Medulla oblongata (tissue), 1 donor: ENCODE data around the gene GGT6.

Experiments used
- DNase-seq: peaks from one replicate; pipeline ENCODE4 v3.0.0-alpha.2; 2015; ENCODE audit errors: extremely low spot score

Gene GGT6

DNA sequence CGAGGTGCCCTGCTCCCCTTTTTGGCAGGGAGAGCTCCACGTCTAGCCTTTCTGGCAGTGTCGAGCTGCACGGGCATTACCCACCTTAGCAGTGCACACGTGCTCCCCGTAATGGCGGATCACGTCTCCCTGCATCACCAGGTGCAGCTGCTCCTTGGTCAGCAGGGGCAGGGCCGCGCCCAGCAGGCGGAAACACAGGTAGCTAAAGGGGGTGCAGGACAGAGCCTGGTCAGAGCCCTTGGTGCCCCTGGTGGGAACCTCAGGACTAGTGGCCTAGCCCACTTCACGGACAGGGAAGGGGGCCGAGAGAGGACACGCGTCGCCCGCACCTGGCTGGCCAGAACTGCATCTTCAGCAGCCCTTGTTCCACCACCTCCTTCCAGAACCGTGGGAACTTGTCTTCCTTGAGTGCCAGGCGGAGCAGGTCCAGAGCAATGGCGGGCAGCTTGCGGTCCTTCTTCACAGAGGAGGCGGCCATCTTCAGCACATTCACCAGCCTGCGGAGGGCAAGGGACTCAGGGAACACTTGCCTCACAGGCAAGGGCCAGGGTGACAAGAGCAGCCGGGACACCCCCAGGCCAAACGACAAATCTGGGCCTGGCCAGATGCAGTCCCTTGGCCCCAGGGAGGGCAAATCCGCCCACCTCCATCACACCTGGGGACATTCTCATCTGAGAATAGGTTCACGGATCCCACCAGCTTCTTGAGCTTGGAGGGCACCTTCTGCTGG is 8.4 kb downstream of the GGT6 start:
- no peak for DNase-seq

DNA sequence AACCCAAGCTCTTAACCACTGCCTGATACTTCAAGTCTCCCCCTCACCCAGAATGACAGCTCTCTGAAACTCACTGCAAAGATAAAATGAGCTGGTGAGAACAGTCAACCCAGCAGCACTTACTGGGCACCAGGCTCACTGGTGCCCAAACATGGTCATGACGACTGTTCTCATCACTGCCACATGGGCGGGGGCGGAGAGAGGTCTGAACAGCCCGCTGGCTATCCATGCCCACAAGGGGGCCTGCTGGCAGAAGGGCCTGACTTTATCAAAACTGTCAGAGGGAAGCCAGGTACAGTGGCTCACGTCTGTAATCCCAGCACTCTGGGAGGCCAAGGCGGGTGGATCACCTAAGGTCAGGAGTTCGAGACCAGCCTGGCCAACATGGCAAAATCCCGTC is 9.2 kb downstream of the GGT6 start:
- no peak for DNase-seq

DNA sequence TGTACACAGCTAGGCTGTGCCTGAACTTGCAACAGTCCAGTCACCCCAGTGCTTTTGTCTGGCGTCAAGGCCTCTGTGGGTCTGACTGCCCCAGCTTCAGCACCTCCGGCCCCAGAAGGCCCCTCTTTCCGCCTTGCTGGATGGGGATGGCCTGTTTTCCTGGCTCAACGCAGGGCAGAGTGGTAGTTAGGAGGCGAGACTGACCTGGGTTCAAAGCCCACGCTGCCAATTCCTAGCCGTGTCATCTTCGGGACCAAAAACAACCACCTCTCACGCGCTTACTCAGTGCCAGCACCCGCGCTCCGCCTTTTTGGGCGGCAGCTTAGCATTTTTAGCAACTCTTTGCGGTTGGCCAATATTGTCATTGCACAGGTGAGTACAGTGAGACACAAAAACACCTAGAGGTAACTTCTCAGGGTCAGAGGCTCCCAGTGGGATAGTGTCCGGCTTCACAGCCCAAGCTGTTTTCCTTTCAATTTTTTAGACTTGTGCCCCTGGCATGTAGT is 9.8 kb downstream of the GGT6 start:
- no peak for DNase-seq

DNA sequence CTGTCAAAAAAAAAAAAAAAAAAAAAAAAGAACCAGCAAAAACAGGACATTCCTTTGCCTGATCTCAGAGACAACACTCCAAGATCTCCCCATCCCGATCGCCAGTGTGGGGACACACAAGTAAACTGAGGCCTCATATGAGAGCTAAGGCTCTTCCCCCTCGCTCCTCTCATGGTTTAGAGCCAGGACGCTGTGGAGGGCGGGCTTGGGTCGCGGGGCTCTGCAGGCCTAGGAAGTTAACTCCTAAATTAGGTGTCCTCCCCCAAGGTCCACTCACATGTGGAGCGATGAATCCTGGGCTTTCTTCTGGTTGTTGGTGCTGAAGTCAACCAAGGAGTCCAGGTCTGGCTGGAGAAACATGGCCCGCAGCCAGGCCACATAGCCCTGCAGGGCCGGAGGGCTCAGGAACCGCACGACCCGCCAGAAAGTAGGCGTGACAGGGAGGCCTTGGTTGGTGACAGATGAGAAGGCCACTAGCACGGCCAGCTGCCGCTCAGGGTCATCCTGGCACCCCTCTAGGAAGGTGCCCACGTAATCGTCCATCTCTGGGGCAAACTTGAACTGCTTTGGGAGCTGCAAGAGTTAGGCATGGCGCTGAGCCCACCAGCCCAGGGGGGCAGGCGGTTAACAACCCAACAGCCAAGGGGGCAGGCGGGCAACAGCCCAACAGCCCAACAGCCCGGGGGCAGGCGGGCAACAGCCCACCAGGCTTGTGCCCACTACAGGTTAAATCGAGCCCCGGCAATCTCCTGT is 10.4 kb downstream of the GGT6 start:
- no peak for DNase-seq

DNA sequence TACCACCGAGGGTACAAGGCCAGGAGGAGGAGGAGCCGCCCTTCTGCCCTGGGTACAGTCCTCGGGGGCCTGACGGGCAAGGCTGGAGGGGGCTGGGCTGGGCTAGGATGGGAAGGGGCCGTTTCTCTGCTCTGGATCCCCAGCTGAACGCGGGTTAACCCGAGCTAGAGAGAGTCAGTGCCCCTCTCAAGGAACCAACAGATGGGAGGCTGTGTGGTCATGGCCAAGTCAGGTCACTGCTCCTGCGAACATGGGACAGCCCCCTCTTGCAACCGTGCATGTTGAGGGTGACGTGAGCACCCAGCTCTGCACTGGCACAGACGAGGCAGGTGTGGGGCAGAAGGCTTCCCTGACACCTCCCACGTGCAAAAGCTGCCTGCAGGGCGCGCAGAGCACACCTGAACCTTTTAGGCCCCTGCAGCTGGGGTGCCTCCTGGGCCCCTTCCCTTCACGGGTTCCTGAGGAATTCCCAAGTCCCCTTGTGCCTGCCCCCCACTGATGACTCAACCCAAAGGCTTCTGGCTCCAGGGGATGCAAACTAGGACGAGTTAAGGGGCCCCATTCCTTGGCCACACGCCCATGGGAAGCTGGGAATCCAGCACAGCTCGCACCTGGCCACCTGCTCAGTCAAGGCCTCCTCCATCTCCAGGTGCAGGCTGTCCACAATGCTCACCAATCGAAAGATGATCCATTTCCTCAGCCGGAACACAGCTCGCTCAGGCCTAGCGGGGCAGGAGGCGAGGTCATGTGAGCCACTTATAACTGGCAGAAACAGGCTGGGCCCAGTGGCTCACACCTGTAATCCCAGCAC is 11.5 kb downstream of the GGT6 start:
- DNase-seq = no peak

DNA sequence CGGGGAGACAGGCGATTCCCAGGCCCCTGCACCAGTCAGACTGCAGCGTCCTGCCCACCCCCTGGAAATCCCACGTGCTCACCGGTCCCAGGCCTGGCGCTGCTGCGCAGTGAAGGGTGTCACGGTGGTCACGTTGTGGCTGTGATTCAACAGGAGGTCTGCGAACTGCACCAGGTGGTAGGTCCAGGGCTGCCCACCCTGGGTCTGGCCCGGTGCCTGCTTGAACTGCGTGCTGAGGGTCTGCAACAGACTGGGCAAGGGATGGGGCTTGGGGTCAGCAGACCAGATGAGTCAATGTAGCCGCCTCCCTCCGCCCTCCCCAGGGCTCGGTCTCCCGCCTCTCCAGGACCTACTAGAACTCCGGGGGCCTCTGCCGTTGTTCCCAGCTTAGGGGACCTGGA is 12.3 kb downstream of the GGT6 start:
- no peak for DNase-seq

DNA sequence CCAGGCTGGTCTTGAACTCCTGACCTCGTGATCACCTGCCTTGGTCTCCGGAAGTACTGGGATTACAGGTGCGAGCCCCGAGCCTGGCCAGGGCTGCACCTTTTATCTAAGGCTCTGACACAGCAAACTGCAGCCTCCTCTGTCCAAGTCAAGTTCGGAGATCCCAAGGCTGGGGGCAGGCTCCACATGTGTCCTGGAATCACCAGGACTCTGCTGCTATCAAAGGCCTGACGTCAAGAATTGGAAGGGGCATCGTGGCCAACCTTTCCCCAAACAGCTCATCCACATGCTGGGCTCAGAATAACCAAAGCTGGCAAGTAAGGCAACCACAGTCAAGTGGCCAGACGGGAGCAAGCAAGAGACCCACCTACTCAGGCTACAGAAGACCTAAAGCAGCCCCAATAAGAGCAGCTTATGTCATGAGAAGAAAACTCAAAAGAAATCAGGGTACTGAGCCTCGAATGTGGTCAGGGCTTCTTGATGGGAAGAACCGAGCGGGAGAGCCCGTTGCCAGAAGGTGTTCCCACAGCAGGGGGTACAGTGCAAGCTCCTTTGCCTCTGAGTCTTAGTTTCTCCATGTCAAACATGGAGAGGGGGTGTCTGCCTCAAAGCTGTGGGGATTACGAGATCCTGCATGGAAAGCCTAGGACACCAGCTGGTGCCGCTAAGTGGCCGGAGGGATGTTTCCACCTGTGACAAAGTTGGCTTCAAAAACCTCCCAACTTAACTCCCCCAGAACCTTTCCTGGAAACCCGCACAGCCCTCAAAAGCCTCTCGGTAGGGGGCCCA is 13.1 kb downstream of the GGT6 start:
- no peak for DNase-seq

DNA sequence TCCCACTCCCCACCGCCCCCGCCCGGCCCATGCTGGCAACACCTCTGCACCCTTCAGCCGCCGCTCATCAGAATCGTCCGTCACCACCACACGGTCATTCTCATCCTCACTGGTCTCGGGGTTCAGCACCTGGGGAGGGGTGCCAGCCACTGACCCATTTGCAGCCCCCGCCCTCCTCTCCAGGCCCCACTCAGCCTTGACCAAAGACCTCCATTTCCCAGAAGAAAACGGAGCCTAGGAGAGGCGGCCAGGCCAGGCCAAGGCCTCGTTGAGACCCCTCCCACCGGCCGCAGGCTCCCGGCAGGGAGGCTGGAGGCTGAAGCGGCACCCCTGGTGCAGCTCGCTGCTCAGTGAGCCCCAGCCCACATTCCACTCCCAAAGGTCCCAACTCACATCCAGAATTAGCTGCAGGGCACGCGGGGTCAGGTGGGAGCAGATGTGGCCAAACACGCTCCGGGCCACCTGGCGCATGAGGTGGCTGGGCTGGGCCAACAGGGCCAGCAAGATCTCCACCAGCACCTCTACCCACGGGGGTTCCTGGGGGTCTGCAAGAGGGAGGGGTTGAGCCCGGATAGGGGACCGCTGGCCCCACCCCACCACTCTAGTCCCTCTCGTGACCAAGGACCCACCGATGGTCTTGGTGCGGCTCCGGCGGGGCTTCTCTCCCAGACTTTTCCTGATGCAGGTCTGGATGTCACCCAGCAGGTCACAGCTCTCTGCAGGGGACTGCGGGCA is 15.0 kb downstream of the GGT6 start:
- DNase-seq = no peak

DNA sequence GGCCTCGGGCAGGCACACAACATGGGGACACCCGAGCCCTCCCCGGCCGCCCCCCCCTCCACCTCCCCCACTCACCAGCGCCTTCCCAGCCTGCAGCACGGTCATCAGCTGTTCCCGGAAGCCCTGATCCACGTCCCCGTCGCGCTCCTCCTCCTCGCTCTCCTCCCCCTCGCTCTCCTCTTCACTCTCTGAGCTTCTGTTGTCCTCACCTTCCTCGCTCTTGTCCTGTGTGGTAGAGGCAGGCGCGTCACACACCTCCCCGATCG is 15.5 kb downstream of the GGT6 start:
- no peak for DNase-seq

DNA sequence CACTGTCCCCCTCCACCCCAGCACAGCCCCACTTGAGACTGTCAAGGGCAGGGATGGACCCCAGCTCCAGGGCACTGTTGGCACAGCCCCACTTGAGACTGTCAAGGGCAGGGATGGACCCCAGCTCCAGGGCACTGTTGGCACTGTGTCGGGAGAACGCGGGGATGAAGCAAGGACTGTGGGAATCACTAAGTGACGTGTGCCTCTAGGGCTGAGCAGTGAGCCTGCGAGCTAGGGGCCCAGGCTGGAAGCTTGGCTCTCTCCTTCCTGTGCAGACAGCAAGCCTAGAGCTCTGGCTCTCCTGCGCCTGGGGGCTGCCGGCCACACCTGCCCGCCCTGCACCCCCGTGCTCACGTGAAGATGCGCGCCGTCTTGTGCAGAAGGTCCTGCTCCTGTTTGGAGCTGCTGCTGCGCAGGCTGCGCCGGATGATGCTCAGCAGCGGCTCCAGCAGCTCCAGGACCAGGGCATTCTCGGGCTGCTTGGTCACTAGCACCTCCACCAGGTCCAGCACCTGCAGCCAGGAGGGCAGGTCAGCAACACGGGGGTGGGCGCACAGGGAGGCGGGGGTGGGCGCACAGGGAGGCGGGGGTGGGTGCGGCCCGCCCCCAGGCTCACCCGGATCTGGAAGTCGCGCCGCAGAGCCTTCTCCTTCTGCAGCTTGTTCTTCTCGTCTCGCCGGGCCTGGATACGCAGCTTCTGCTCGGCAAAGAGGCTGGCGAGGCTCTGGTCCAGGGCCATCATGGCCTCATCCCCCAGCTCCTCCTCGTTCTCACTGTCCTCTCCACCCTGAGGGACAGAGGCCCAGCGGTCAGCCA is 16.0 kb downstream of the GGT6 start:
- DNase-seq = no peak

DNA sequence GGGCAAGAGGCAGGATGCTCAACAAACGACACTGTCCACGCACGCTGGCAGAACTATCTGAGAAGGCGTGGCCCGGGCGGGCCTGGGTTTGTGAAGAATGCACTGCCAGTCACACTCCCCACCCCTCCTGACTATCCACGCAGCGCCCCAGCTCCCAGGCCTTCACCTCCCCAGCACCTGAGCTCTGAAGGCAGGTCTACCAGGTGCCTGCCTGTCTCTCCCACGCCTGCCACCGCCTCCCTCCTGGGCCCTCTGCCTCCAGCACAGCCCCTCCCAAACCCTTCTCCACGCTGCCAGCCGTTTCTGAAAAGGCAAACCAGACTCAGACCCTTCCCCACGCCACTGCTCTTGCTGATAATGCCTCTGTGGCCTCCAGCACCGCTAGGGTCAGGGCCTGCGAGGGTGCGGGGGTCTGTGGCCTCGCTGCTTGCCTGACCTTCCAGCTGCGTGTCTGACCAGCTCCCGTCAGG is 16.8 kb downstream of the GGT6 start:
- DNase-seq = no peak

DNA sequence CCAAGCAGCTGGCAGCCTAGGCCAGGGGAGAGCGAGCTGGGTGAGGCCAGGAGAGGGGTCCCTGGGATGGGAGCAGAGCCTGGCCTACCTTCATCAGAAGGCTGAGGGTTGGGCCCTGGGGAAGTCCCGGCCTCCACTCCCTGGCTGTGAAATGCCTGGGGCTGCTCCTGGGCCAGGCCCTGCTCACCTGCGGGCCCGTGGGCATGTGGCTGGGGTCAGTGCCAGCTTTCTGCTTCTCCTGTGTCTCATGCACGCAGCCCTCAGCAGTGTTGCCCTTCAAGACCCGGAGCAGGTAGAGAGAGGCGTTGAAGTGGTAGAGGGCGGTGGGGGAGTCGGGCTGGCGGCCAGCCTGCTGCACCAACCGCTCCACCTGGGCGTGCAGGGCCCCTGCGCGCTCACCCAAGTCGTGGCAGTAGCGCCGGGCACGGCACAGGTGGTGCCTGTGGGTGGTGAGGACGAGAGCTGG is 17.6 kb downstream of the GGT6 start:
- DNase-seq = no peak

DNA sequence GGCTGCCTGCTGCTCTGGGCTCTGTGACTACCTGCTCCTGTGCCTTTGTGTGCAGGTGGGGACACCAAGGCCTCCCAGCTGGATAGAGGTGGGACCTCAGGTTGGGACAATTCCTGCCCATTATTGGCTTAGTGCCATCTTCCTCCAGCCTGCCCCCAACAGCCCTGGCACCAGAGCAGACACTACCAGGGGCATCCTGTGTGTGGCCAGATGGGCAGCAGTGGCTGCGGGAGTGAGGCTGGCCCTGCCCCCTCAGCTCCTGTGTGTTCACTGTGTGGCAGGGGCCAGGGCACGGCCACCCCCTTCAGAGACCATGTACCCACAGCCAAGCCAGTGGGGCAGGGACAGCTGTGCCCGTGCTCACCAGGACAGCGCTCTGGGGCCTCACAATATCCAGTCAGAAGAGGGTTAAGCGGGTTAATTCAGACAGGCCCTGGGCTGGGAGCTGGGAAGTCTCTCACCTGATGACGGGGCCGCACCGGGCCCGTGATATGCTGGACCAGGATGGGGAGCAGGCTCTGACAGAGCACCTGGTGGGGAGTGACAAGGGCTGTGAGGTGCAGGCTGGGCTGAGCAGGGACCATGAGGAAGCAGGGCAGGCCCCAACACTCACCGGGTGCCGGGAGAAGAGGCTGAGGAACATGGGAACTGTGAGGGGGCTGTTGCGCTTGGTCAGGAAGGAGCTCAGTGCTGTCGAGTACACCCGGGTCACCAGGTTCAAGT is 18.2 kb downstream of the GGT6 start:
- DNase-seq = no peak

DNA sequence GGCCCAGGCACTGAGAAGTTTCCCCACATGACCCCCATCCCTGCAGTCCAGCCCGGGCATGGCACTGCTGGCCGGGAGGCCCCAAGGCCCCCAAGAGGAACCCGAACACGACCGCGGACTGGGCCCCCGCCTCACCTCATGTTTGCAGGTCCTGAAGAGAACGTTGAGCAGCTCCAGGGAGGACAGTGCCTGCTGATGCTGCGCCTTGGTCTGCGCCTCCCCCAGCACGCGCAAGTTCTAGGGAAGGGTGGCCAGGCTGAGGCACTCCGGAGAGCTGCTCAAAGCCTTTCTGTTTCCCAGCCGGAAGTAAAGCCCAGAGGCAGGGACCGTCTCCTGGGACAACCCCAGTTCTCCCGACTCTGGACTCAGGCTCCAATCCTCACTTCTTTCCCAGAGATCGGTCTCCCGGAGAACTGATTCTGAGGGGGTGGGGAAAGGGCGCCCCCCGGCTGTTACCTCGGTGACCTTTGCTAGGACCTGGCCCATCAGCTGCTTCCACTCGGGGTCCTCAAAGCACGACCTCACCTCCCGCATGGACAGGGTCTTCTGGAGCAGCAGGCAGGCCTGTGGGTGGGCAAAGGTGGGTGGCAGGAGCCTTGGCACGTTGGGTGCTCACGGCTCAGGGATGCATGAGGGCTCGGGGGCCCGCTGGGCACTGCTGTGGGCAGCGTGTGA is 18.9 kb downstream of the GGT6 start:
- DNase-seq = peak; percentile 50

DNA sequence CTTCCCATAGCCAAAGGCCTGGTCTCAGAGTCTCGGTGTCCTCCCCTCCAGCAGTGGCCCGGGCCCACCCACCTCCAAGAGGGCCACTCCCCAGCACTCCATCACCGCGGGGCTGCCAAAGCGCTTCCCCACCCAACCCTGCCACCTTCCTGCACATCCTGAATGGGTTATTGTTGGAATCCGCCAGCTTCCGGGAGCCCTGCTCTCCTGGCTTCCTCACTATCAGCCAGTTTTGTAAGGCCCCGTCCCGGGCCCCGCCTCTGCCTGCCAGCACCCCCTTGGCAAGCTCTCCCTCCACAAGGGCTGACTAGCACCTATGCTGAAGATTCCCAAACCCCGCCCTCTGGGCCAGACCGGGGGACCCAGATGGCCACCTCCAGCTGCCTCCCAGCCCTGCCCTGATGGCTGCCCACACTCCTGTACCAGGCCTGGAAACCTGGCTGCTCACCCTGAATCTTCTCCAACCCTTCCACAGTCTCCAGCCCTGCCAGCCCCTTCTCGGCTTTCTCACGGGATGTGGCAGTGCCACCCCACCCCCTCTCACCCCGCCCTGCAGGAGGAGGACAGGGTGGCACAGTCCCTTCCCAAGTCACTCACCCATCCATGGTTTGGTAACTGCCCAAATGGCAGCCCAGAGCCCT is 19.6 kb downstream of the GGT6 start:
- DNase-seq = no peak

DNA sequence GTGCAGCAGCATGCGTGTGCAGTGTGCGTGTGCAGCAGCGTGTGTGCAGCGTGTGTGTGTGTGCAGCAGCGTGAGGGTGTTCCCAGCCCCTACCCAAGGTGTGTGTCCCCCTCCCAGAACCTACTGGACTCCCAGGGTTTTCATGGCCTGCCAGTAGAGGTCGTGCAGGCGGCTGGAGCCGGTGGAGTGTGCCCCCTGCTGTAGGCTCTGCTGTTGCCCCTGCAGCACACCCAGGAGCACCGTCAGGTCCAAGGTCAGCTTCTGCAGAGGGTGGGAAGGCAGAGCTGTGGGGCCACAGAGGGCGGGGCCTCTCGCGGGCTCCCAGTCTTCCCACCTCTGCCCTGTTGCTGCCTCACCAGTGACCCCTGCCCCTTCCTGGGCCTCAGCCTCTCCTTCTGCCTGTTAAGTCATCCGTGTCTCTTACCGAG is 20.1 kb downstream of the GGT6 start:
- DNase-seq = no peak

DNA sequence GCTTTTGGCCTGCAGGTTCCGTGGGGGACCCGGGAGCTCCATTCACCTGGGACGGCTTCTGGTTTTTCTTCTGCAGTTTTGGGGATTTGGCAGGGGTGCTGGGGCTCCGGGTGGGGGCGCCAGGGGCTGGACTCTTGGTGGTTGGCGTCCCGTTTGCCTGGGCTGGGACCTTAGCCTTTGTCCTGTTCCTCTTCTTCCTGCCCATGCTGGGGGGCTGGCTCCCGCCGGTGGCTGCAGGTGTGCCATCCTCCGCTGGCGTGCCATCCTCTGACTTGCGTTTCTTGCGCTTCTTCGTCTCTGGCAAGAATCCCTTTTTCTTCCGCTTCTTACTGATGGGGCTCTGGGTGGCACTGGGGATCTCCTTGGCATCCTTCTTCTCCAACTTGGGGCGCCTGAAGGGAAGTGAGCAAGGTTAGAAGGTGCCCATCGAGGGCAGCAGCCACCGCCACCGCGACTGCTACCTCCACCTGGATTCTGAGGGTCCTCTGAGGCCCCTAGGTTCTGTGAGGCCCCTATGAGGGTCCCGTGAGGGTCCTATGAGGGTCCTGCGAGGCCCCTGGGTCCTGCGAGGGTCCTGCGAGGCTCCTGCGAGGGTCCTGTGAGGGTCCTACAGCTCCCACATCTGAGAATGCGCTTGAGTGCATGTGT is 20.7 kb downstream of the GGT6 start:
- DNase-seq = no peak

DNA sequence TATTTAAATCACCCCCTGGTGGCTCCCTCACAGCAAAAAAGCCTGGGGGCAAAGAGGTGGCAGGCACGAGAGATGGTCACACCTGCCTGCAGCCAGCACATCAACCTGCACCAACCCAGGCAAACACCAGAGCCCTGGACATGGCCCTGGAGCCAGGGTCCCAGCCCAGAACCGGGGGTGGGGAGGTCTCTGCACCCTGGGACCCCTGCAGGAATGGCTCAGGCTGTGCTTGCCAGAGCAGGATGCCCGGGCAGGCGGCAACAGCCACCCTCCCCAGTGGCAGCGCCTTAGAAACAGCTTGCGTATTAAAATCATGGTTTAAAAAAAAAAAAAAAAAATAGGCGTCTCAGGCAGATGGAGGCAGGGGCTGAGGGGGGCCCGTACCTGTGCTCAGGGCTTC is 21.4 kb downstream of the GGT6 start:
- no peak for DNase-seq
